HCT116 (cell line): ENCODE measurements around the gene SMG6. TPM values are rescaled to one million over a fixed set of nuclear protein-coding genes. Genes with fewer than 3 reads are reported as not detected.

Source experiments
- ATAC-seq: fragments of 200-7000 bp; cut with Tn5 transposase; 2 replicates; pipeline ENCODE4 v1.9.1; 2020; ENCODE audit warnings: mild to moderate bottlenecking, moderate library complexity
- BruUV-seq: library from RNA; stranded (reverse); fragments of 400-500 nt; replicated peaks from 2 replicates; lab custom pipeline; 2021; lab: Mats Ljungman, UMichigan
- CTCF ChIA-PET: fragments of 300-600 bp; sonication (Branson Sonifier 250); formaldehyde crosslinking; loops from one replicate; lab custom pipeline; 2021; ENCODE audit warnings: antibody characterized with exemption; lab: Charles Lee
- POLR2A ChIA-PET: fragments of 300-600, 350-600 bp; sonication (Branson Sonifier 250); formaldehyde crosslinking; loops from one replicate; lab custom pipeline; 2021; ENCODE audit warnings: antibody characterized with exemption; lab: Charles Lee
- RAD21 ChIA-PET, 2 experiments: fragments of 300-600 bp; sonication (Branson Sonifier 250); formaldehyde crosslinking; loops; one replicate each; lab custom pipeline; 2023; ENCODE audit warnings: low total read pairs in 2 of 2; ENCODE audit not compliant: uncharacterized antibody in 2 of 2, unreplicated experiment in 2 of 2, low non-redundant PET in 1 of 2; lab: Charles Lee
- DNase-seq: peaks from one replicate; pipeline ENCODE4 v3.0.0-alpha.2; 2010; ENCODE audit warnings: low read depth, low spot score
- H2AFZ ChIP-seq: fragments of 200-600 bp; shearing (Covaris generic), sonication (generic); 2 replicates; pipeline ENCODE4 v1.6.1; 2017; ENCODE audit warnings: low read depth, mixed run types, mixed read lengths, antibody characterized with exemption, low read length; ENCODE audit not compliant: poor library complexity, severe bottlenecking
- H3K27ac ChIP-seq: 2 replicates; pipeline ENCODE4 v1.5.1; 2012; ENCODE audit warnings: low read depth, low read length
- H3K27me3 ChIP-seq: fragments of 200-600 bp; sonication (generic); 2 replicates; pipeline ENCODE4 v1.6.1; 2016; ENCODE audit warnings: mixed run types, low read length, mixed read lengths; ENCODE audit not compliant: insufficient read depth
- H3K36me3 ChIP-seq, 2 experiments: fragments of 200-500 bp in 1 of 2; fragments of 200-600 bp in 1 of 2; sonication (Bioruptor generic) in 1 of 2; sonication (generic) in 1 of 2; 2 replicates each; pipeline versions ENCODE4 v1.5.1 to v1.6.1; 2014 to 2016; ENCODE audit warnings: low read length in 2 of 2, inconsistent platforms in 1 of 2, mixed read lengths in 1 of 2, mixed run types in 1 of 2; ENCODE audit not compliant: insufficient read depth in 2 of 2, control insufficient read depth in 1 of 2
- H3K4me1 ChIP-seq, 2 experiments: fragments of 200-600 bp in 1 of 2; sonication (generic) in 1 of 2; 2 replicates each; pipeline versions ENCODE4 v1.5.1 to v1.6.1; 2012 to 2017; ENCODE audit warnings: low read length in 2 of 2, inconsistent platforms in 1 of 2, mild to moderate bottlenecking in 1 of 2, mixed read lengths in 1 of 2, mixed run types in 1 of 2, moderate library complexity in 1 of 2; ENCODE audit not compliant: insufficient read depth in 2 of 2, control insufficient read depth in 1 of 2
- H3K4me2 ChIP-seq: fragments of 200-600 bp; sonication (generic); 2 replicates; pipeline ENCODE4 v1.6.1; 2017; ENCODE audit warnings: mixed run types, low read length, mixed read lengths
- H3K4me3 ChIP-seq, 2 experiments: fragments of 200-600 bp in 1 of 2; sonication (generic) in 1 of 2; replicated peaks in 1 of 2; 2 replicates each; pipeline ENCODE4 v1.5.1; 2011 to 2016; ENCODE audit warnings: low read length in 2 of 2, control low read depth in 1 of 2, low read depth in 1 of 2, mild to moderate bottlenecking in 1 of 2, mixed read lengths in 1 of 2, mixed run types in 1 of 2
- H3K79me2 ChIP-seq: fragments of 200-600 bp; sonication (generic); 2 replicates; pipeline ENCODE4 v1.6.1; 2017; ENCODE audit warnings: mild to moderate bottlenecking, mixed run types, low read length, moderate library complexity, mixed read lengths; ENCODE audit not compliant: insufficient read depth
- H3K9ac ChIP-seq: fragments of 200-600 bp; sonication (generic); 2 replicates; pipeline ENCODE4 v1.6.1; 2016; ENCODE audit warnings: low read length, mixed read lengths
- H3K9me2 ChIP-seq: fragments of 200-600 bp; sonication (generic), shearing (Covaris generic); 2 replicates; pipeline ENCODE4 v1.6.1; 2017; ENCODE audit warnings: mixed run types, mild to moderate bottlenecking, moderate library complexity; ENCODE audit not compliant: insufficient read depth
- H3K9me3 ChIP-seq, 2 experiments: fragments of 200-500 bp in 1 of 2; fragments of 200-600 bp in 1 of 2; sonication (Bioruptor generic) in 1 of 2; sonication (generic) in 1 of 2; 2 replicates each; pipeline ENCODE4 v1.6.1; 2014 to 2017; ENCODE audit warnings: low read length in 2 of 2, mixed read lengths in 2 of 2, inconsistent platforms in 1 of 2, low read depth in 1 of 2, mild to moderate bottlenecking in 1 of 2, mixed run types in 1 of 2, moderate library complexity in 1 of 2; ENCODE audit not compliant: control insufficient read depth in 1 of 2, insufficient read depth in 1 of 2
- H4K20me1 ChIP-seq: fragments of 200-600 bp; sonication (generic), shearing (Covaris generic); 2 replicates; pipeline ENCODE4 v1.6.1; 2017; ENCODE audit warnings: mixed run types, mild to moderate bottlenecking, moderate library complexity; ENCODE audit not compliant: insufficient read depth
- CEBPB ChIP-seq: IDR thresholded peaks from 2 replicates; pipeline ENCODE4 v1.6.1; 2012; ENCODE audit warnings: low read depth
- ELF1 ChIP-seq: IDR thresholded peaks from 2 replicates; pipeline ENCODE4 v1.6.1; 2012; ENCODE audit warnings: low read depth, borderline replicate concordance
- EZH2 ChIP-seq: fragments of 200-600 bp; sonication (generic); IDR thresholded peaks from 2 replicates; pipeline ENCODE4 v1.6.1; 2017; ENCODE audit warnings: antibody characterized with exemption, mixed run types
- EZH2phosphoT487 ChIP-seq: fragments of 200-600 bp; IDR thresholded peaks from 2 replicates; pipeline ENCODE4 v1.6.1; 2018; ENCODE audit warnings: antibody characterized with exemption, borderline replicate concordance
- JUND ChIP-seq: IDR thresholded peaks from 2 replicates; pipeline ENCODE4 v1.6.1; 2012
- SRF ChIP-seq: IDR thresholded peaks from 2 replicates; pipeline ENCODE4 v1.6.1; 2012; ENCODE audit warnings: low read depth
- TCF7L2 ChIP-seq: IDR thresholded peaks from 2 replicates; pipeline ENCODE4 v1.7.0; 2011; ENCODE audit warnings: borderline replicate concordance, inconsistent platforms; ENCODE audit not compliant: insufficient read depth, insufficient read length; ENCODE audit errors: extremely low read depth
- ZBTB33 ChIP-seq: IDR thresholded peaks from 2 replicates; pipeline ENCODE4 v1.6.1; 2011; ENCODE audit warnings: mild to moderate bottlenecking, low read length, moderate library complexity; ENCODE audit not compliant: insufficient replicate concordance; ENCODE audit errors: extremely low read depth
- ZFX ChIP-seq: fragments of 450-650 bp; IDR thresholded peaks from 2 replicates; pipeline ENCODE4 v1.6.1; 2017
- ZNF274 ChIP-seq: fragments of 200-500 bp; sonication (Bioruptor generic); IDR thresholded peaks from 2 replicates; pipeline ENCODE4 v1.6.1; 2014; ENCODE audit warnings: mild to moderate bottlenecking, low read depth, low read length, inconsistent platforms
- intact Hi-C: fragments of 100-400 bp; cut with micrococcal nuclease; formaldehyde crosslinking; loops from 2 replicates; pipeline ENCODE4 v1.10.0; 2022
- total RNA-seq: library from RNA; stranded (reverse); gene quantifications from one replicate; pipeline ENCODE4 v1.2.1, GENCODE V29; 2021; ENCODE audit not compliant: unreplicated experiment
- TF ChIP-seq, protein P1 (sequence below): IDR thresholded peaks from 2 replicates; pipeline ENCODE4 v1.6.1; 2012; ENCODE audit warnings: low read depth
- TF ChIP-seq, protein P2 (sequence below), 3 experiments: fragments of 200-600 bp in 1 of 3; sonication (generic) in 1 of 3; IDR thresholded peaks in 2 of 3; conservative IDR thresholded peaks in 1 of 3; 2 replicates each; pipeline ENCODE4 v1.5.1; 2012 to 2017; ENCODE audit warnings: low read depth in 2 of 3, low read length in 2 of 3, antibody characterized with exemption in 1 of 3, borderline replicate concordance in 1 of 3, control low read depth in 1 of 3, mild to moderate bottlenecking in 1 of 3, mixed read lengths in 1 of 3, mixed run types in 1 of 3, moderate library complexity in 1 of 3; ENCODE audit not compliant: insufficient read depth in 1 of 3

SMG6 gene
- total RNA-seq, 1 experiment from 2014 or later, result 23.1 TPM

- no peak for DNase-seq
- no peak for ATAC-seq
- Histone ChIP-seq H3K9me2 (no peaks in the 10 kb centered on the region), H4K20me1 (no peaks in the 10 kb centered on the region; the same call in 1 of the 2 replicates), H3K9me3 (no peaks in the 10 kb centered on the region), H3K9ac (no peak overlapping the region), H2AFZ (no peak overlapping the region), H3K27ac (no peak overlapping the region), H3K79me2 (no peaks in the 10 kb centered on the region), H3K27me3 (no peaks in the 10 kb centered on the region), H3K36me3 (no peaks in the 10 kb centered on the region), H3K4me3 (no peak overlapping the region), H3K4me2 (no peak overlapping the region), H3K4me1 (no peaks in the 10 kb centered on the region)
- BruUV-seq, result no TSS peak
- TF ChIP-seq JUND (no peak), EZH2phosphoT487 (no peak), TCF7L2 (no peak), ZNF274 (no peak), SRF (no peak), CEBPB (no peak), EZH2 (no peak), ZFX (no peak), ZBTB33 (no peak), ELF1 (no peak)
- TF ChIP-seq, protein P1, sequence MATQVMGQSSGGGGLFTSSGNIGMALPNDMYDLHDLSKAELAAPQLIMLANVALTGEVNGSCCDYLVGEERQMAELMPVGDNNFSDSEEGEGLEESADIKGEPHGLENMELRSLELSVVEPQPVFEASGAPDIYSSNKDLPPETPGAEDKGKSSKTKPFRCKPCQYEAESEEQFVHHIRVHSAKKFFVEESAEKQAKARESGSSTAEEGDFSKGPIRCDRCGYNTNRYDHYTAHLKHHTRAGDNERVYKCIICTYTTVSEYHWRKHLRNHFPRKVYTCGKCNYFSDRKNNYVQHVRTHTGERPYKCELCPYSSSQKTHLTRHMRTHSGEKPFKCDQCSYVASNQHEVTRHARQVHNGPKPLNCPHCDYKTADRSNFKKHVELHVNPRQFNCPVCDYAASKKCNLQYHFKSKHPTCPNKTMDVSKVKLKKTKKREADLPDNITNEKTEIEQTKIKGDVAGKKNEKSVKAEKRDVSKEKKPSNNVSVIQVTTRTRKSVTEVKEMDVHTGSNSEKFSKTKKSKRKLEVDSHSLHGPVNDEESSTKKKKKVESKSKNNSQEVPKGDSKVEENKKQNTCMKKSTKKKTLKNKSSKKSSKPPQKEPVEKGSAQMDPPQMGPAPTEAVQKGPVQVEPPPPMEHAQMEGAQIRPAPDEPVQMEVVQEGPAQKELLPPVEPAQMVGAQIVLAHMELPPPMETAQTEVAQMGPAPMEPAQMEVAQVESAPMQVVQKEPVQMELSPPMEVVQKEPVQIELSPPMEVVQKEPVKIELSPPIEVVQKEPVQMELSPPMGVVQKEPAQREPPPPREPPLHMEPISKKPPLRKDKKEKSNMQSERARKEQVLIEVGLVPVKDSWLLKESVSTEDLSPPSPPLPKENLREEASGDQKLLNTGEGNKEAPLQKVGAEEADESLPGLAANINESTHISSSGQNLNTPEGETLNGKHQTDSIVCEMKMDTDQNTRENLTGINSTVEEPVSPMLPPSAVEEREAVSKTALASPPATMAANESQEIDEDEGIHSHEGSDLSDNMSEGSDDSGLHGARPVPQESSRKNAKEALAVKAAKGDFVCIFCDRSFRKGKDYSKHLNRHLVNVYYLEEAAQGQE, result no peak
- TF ChIP-seq, protein P2, sequence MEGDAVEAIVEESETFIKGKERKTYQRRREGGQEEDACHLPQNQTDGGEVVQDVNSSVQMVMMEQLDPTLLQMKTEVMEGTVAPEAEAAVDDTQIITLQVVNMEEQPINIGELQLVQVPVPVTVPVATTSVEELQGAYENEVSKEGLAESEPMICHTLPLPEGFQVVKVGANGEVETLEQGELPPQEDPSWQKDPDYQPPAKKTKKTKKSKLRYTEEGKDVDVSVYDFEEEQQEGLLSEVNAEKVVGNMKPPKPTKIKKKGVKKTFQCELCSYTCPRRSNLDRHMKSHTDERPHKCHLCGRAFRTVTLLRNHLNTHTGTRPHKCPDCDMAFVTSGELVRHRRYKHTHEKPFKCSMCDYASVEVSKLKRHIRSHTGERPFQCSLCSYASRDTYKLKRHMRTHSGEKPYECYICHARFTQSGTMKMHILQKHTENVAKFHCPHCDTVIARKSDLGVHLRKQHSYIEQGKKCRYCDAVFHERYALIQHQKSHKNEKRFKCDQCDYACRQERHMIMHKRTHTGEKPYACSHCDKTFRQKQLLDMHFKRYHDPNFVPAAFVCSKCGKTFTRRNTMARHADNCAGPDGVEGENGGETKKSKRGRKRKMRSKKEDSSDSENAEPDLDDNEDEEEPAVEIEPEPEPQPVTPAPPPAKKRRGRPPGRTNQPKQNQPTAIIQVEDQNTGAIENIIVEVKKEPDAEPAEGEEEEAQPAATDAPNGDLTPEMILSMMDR (IDR thresholded peaks at IDR 0.05 in 2 of 3, conservative IDR thresholded peaks at IDR 0.05 in 1 of 3; ENCODE audit: borderline replicate concordance in 1 of 3, insufficient read depth in 1 of 3, low read depth in 2 of 3, low read length in 2 of 3), result no peak
- POLR2A ChIA-PET, result no interaction called here
- intact Hi-C loops, result no loop called here
- RAD21 ChIA-PET, result no interaction called here
- CTCF ChIA-PET, result interaction anchor here (1.2 kb wide), 1 partner anchor 109 kb away, joined by 3 read pairs; no protein-coding TSS in a partner anchor
These were observed 99.8 kb downstream of the SMG6 start for GRCh38 chr17:2203818-2204217.
